Calu3 (cell line): ENCODE results near the gene MED27. TPM values are rescaled to one million over a fixed set of nuclear protein-coding genes. Genes with fewer than 3 reads are reported as not detected.

ENCODE experiments used
- BruUV-seq: library from RNA; stranded (reverse); fragments of 400-500 nt; replicated peaks from 2 replicates; lab custom pipeline; 2021; lab: Mats Ljungman, UMichigan
- CTCF ChIA-PET: fragments of 300-600 bp; sonication (Branson Sonifier 250); formaldehyde crosslinking; loops from one replicate; lab custom pipeline; 2022; ENCODE audit warnings: antibody characterized with exemption; lab: Charles Lee
- DNase-seq: peaks from one replicate; pipeline ENCODE4 v3.0.0; 2022
- H3K27ac Mint-ChIP-seq: one replicate; pipeline ENCODE4 v1.8.0; 2022; ENCODE audit warnings: mixed read lengths; ENCODE audit not compliant: unreplicated experiment
- H3K27me3 Mint-ChIP-seq: one replicate; pipeline ENCODE4 v1.8.0; 2022; ENCODE audit warnings: mixed read lengths; ENCODE audit not compliant: unreplicated experiment
- H3K36me3 Mint-ChIP-seq: one replicate; pipeline ENCODE4 v1.8.0; 2022; ENCODE audit warnings: mild to moderate bottlenecking, moderate library complexity, mixed read lengths; ENCODE audit not compliant: insufficient read depth, unreplicated experiment
- H3K4me1 Mint-ChIP-seq: one replicate; pipeline ENCODE4 v1.8.0; 2022; ENCODE audit warnings: mild to moderate bottlenecking, low read depth, mixed read lengths; ENCODE audit not compliant: unreplicated experiment
- H3K4me3 Mint-ChIP-seq: one replicate; pipeline ENCODE4 v1.8.0; 2022; ENCODE audit warnings: mild to moderate bottlenecking, low read depth, moderate library complexity, mixed read lengths; ENCODE audit not compliant: unreplicated experiment
- H3K9me3 Mint-ChIP-seq: one replicate; pipeline ENCODE4 v1.8.0; 2022; ENCODE audit warnings: low read depth, mixed read lengths; ENCODE audit not compliant: unreplicated experiment
- CTCF ChIP-seq: fragments of 200-600 bp; IDR thresholded peaks from one replicate; pipeline ENCODE4 v1.8.0; 2022; ENCODE audit warnings: antibody characterized with exemption; ENCODE audit not compliant: unreplicated experiment
- intact Hi-C: fragments of 100-400 bp; cut with micrococcal nuclease; formaldehyde crosslinking; loops from one replicate; pipeline ENCODE4 v1.10.0; 2022; ENCODE audit not compliant: unreplicated experiment
- total RNA-seq: library from RNA; stranded (reverse); gene quantifications from 2 replicates; pipeline ENCODE4 v1.2.3, GENCODE V29; 2022

Gene MED27
- total RNA-seq, 1 experiment from 2014 or later, result 19.3 TPM

- no peaks in the 10 kb centered on the region for H3K36me3 Mint-ChIP-seq
- CTCF ChIA-PET, result no interaction called here
- no peak overlapping the region for H3K4me3 Mint-ChIP-seq
- no peak for DNase-seq
- intact Hi-C loops, result no loop called here
- peaks cover 94% of the 10 kb centered on the region for H3K27me3 Mint-ChIP-seq
- no peaks in the 10 kb centered on the region for H3K9me3 Mint-ChIP-seq
- TF ChIP-seq CTCF, result no peak
- no TSS peak for BruUV-seq
- H3K4me1 Mint-ChIP-seq, result no peaks in the 10 kb centered on the region
- no peak overlapping the region for H3K27ac Mint-ChIP-seq
These were observed 255.5 kb downstream of the MED27 start for GRCh38 chr9:131824155-131824594.

- Mint-ChIP-seq H3K9me3 (no peaks in the 10 kb centered on the region), H3K4me1 (no peaks in the 10 kb centered on the region), H3K36me3 (no peaks in the 10 kb centered on the region), H3K27ac (no peak overlapping the region), H3K27me3 (peaks cover 94% of the 10 kb centered on the region), H3K4me3 (no peak overlapping the region)
- no peak for TF ChIP-seq CTCF
- intact Hi-C loops, result no loop called here
- no peak for DNase-seq
- CTCF ChIA-PET, result no interaction called here
- no TSS peak for BruUV-seq
These were observed 255.9 kb downstream of the MED27 start for GRCh38 chr9:131823701-131824146.

- no TSS peak for BruUV-seq
- Mint-ChIP-seq H3K9me3 (no peaks in the 10 kb centered on the region), H3K36me3 (no peaks in the 10 kb centered on the region), H3K4me3 (no peak overlapping the region), H3K4me1 (no peaks in the 10 kb centered on the region), H3K27me3 (peaks cover 77% of the 10 kb centered on the region), H3K27ac (no peak overlapping the region)
- intact Hi-C loops, result no loop called here
- no peak for TF ChIP-seq CTCF
- DNase-seq, result no peak
- CTCF ChIA-PET, result no interaction called here
These were observed 261.6 kb downstream of the MED27 start for GRCh38 chr9:131818089-131818488.

- TF ChIP-seq CTCF, result no peak
- Mint-ChIP-seq H3K36me3 (no peaks in the 10 kb centered on the region), H3K27me3 (peaks cover 80% of the 10 kb centered on the region), H3K9me3 (no peaks in the 10 kb centered on the region), H3K4me3 (no peak overlapping the region), H3K27ac (no peak overlapping the region), H3K4me1 (no peaks in the 10 kb centered on the region)
- CTCF ChIA-PET, result interaction anchor here (0.5 kb wide), 1 partner anchor 759 kb away, joined by 3 read pairs; no protein-coding TSS in a partner anchor
- DNase-seq, result no peak
- intact Hi-C loops, result no loop called here
- BruUV-seq, result no TSS peak
These were observed 262.0 kb downstream of the MED27 start for GRCh38 chr9:131817627-131818026.
